ENCODE measurements around the gene SLC2A9. TPM values are rescaled to one million over a fixed set of nuclear protein-coding genes. Genes with fewer than 3 reads are reported as not detected.

The SLC2A9 gene
- total RNA-seq, 2 donors from 2014 or later, result 9.8 to 15.3 TPM

GRCh38 chr4:9944431-9945425 is 76.6 kb downstream of the SLC2A9 start:
- no peaks in the 10 kb centered on the region for H3K27me3 ChIP-seq (replicated peaks; ENCODE audit: insufficient read depth)
- WGBS, result 92% methylated on average over 13 of the region's 13 CpGs
- H3K9me3 ChIP-seq, result no peaks in the 10 kb centered on the region
- no peak overlapping the region for H3K4me3 ChIP-seq
- DNase-seq (ENCODE audit: low spot score), result no peak
- no peak for TF ChIP-seq POLR2A (IDR thresholded peaks at IDR 0.05)
- TF ChIP-seq POLR2AphosphoS5 (IDR thresholded peaks at IDR 0.05), result no peak
- TF ChIP-seq, protein P1, sequence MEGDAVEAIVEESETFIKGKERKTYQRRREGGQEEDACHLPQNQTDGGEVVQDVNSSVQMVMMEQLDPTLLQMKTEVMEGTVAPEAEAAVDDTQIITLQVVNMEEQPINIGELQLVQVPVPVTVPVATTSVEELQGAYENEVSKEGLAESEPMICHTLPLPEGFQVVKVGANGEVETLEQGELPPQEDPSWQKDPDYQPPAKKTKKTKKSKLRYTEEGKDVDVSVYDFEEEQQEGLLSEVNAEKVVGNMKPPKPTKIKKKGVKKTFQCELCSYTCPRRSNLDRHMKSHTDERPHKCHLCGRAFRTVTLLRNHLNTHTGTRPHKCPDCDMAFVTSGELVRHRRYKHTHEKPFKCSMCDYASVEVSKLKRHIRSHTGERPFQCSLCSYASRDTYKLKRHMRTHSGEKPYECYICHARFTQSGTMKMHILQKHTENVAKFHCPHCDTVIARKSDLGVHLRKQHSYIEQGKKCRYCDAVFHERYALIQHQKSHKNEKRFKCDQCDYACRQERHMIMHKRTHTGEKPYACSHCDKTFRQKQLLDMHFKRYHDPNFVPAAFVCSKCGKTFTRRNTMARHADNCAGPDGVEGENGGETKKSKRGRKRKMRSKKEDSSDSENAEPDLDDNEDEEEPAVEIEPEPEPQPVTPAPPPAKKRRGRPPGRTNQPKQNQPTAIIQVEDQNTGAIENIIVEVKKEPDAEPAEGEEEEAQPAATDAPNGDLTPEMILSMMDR (IDR thresholded peaks at IDR 0.05), result no peak
- intact Hi-C loops (cut with DNase I), result no loop called here
- H3K36me3 ChIP-seq, result no peaks in the 10 kb centered on the region
- no peak overlapping the region for H3K27ac ChIP-seq
- H3K4me1 ChIP-seq (replicated peaks), result no peaks in the 10 kb centered on the region

DNA sequence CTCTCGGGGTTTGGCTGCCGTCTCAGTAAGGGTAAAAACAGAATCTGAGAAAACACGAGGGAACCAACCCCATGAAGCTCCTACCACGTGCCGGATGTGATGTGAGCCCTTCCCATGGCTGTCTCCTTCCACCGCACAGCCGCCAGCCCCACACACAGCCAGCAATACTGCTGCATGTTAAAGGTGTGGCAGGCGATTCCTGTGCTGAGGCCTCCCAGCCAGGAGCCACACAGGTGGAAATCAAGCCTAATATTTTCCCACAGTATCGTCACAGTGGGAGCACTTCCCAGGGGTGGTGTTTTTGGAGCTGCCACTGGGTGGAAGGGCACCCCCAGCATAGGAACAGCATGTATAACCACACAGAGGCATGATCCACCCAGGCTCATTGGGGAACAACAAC is 77.5 kb downstream of the SLC2A9 start:
- TF ChIP-seq POLR2AphosphoS5 (IDR thresholded peaks at IDR 0.05) (no peak), POLR2A (IDR thresholded peaks at IDR 0.05) (no peak)
- TF ChIP-seq, protein P1 (IDR thresholded peaks at IDR 0.05), result no peak

DNA sequence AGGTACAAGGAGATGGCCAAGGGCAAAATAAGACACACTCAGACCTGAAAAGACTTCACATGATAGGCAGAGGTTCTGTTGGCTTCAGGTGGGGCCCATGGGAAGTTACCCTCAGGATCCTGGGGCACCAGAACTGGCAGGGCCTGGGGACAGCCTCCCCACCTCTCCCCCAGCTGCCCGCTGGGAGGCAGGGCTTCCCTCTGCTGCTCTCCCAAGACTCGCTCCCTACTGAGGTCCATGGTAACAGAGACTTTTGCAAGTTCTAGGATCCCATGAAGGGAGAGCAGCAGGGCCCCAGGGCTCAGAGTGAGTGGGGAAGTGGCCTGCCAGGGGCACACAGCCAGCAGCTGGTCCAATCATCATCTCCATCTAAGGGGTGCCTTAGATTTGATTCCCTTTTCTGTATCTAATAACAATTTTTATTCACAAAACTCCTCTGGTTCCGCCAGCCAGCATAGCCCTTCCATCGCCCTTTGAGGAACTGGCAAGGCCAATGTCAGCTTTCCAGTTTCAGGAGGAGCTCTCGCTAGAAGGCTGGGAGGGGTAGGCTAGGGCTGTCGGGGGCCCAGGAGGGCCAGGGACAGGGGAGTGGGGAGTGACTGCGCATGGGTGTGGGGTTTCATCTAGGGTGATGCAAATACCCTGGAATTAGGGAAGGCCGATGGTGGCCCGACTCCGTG is 78.2 kb downstream of the SLC2A9 start:
- Histone ChIP-seq H3K4me1 (replicated peaks) (no peaks in the 10 kb centered on the region), H3K9me3 (no peaks in the 10 kb centered on the region), H3K27me3 (replicated peaks; ENCODE audit: insufficient read depth) (no peaks in the 10 kb centered on the region), H3K27ac (no peak overlapping the region), H3K36me3 (no peaks in the 10 kb centered on the region), H3K4me3 (no peak overlapping the region)
- WGBS, result 93% methylated on average over 10 of the region's 10 CpGs
- no peak for DNase-seq (ENCODE audit: low spot score)
- intact Hi-C loops (cut with DNase I), result no loop called here
- TF ChIP-seq, protein P1 (IDR thresholded peaks at IDR 0.05), result no peak
- TF ChIP-seq POLR2AphosphoS5 (IDR thresholded peaks at IDR 0.05) (no peak), POLR2A (IDR thresholded peaks at IDR 0.05) (no peak)

More for the DNA sequence above, 77.5 kb downstream of the SLC2A9 start:
- Histone ChIP-seq H3K27me3 (replicated peaks; ENCODE audit: insufficient read depth) (no peaks in the 10 kb centered on the region), H3K9me3 (no peaks in the 10 kb centered on the region), H3K4me3 (no peak overlapping the region), H3K27ac (no peak overlapping the region), H3K36me3 (no peaks in the 10 kb centered on the region), H3K4me1 (replicated peaks) (no peaks in the 10 kb centered on the region)
- no peak for DNase-seq (ENCODE audit: low spot score)
- 94% methylated on average over 9 of the region's 9 CpGs for WGBS
- intact Hi-C loops (cut with DNase I), result no loop called here

GRCh38 chr4:9942139-9942538 is 79.2 kb downstream of the SLC2A9 start:
- no peaks in the 10 kb centered on the region for H3K9me3 ChIP-seq
- H3K4me1 ChIP-seq (replicated peaks), result no peaks in the 10 kb centered on the region
- no peaks in the 10 kb centered on the region for H3K27me3 ChIP-seq (replicated peaks; ENCODE audit: insufficient read depth)
- 95% methylated on average over 5 of the region's 5 CpGs for WGBS
- no peaks in the 10 kb centered on the region for H3K36me3 ChIP-seq
- no peak for DNase-seq (ENCODE audit: low spot score)
- H3K27ac ChIP-seq, result no peak overlapping the region
- intact Hi-C loops (cut with DNase I), result no loop called here
- H3K4me3 ChIP-seq, result no peak overlapping the region
- TF ChIP-seq POLR2A (IDR thresholded peaks at IDR 0.05), result no peak
- no peak for TF ChIP-seq POLR2AphosphoS5 (IDR thresholded peaks at IDR 0.05)
- TF ChIP-seq, protein P1 (IDR thresholded peaks at IDR 0.05), result no peak
